Tibial nerve (tissue), 4 donors: ENCODE results near the gene SLC16A7. TPM values are rescaled to one million over a fixed set of nuclear protein-coding genes. Genes with fewer than 3 reads are reported as not detected.

Source experiments
- DNase-seq, 2 donors: peaks; one replicate each; pipeline ENCODE4 v3.0.0-alpha.2; 2019; ENCODE audit warnings: low spot score in 2 of 2
- H3K27ac ChIP-seq, 4 donors: fragments of 200-600 bp; sonication (generic) in 3 of 4; one replicate each; pipeline ENCODE4 v1.5.1; 2017 to 2019; ENCODE audit warnings: mild to moderate bottlenecking in 1 of 4
- H3K27me3 ChIP-seq, 2 donors: fragments of 200-600 bp; sonication (generic) in 1 of 2; one replicate each; pipeline versions ENCODE4 v1.5.1 to v1.6.0; 2017 to 2019
- H3K36me3 ChIP-seq, 3 donors: fragments of 200-600 bp; sonication (generic); one replicate each; pipeline ENCODE4 v1.5.1; 2018 to 2019
- H3K4me1 ChIP-seq, 4 donors: fragments of 200-600 bp; sonication (generic) in 3 of 4; one replicate each; pipeline ENCODE4 v1.5.1; 2017 to 2019
- H3K4me3 ChIP-seq, 4 donors: fragments of 200-600 bp; sonication (generic) in 3 of 4; one replicate each; pipeline ENCODE4 v1.5.1; 2017 to 2019; ENCODE audit warnings: mild to moderate bottlenecking in 1 of 4, moderate library complexity in 1 of 4
- H3K9me3 ChIP-seq, 4 donors: fragments of 200-600 bp; sonication (generic) in 3 of 4; one replicate each; pipeline ENCODE4 v1.5.1; 2017 to 2019
- EP300 ChIP-seq, 2 donors: sonication (generic); formaldehyde crosslinking; IDR thresholded peaks; one replicate each; pipeline ENCODE4 v1.6.1; 2017; ENCODE audit warnings: antibody characterized with exemption in 2 of 2, mild to moderate bottlenecking in 1 of 2
- POLR2A ChIP-seq, 2 donors: fragments of 450-650 bp; IDR thresholded peaks; one replicate each; pipeline ENCODE4 v1.6.1; 2017; ENCODE audit warnings: antibody characterized with exemption in 2 of 2, mild to moderate bottlenecking in 2 of 2, moderate library complexity in 2 of 2
- WGBS, 2 donors: methylation state at CpG; one replicate each; pipeline ENCODE4 v1.1.5; 2018; 5-methylcytosine and 5-hydroxymethylcytosine counted together
- total RNA-seq, 4 donors: library from RNA; depleted of rRNA; stranded (reverse); fragments of >200 nt; gene quantifications; one replicate each; pipeline ENCODE4 v1.1.0, GENCODE V29; 2016
- TF ChIP-seq, protein P1 (sequence below), 5 experiments: fragments of 200-600 bp in 3 of 5; fragments of 450-650 bp in 2 of 5; sonication (generic) in 3 of 5; IDR thresholded peaks; one replicate each; pipeline ENCODE4 v1.5.1; 2016 to 2019; ENCODE audit warnings: antibody characterized with exemption in 5 of 5, mild to moderate bottlenecking in 3 of 5, moderate library complexity in 2 of 5

Gene SLC16A7
- total RNA-seq, 4 donors from 2014 or later, result 16.0 to 47.9 (median 29.3) TPM

DNA sequence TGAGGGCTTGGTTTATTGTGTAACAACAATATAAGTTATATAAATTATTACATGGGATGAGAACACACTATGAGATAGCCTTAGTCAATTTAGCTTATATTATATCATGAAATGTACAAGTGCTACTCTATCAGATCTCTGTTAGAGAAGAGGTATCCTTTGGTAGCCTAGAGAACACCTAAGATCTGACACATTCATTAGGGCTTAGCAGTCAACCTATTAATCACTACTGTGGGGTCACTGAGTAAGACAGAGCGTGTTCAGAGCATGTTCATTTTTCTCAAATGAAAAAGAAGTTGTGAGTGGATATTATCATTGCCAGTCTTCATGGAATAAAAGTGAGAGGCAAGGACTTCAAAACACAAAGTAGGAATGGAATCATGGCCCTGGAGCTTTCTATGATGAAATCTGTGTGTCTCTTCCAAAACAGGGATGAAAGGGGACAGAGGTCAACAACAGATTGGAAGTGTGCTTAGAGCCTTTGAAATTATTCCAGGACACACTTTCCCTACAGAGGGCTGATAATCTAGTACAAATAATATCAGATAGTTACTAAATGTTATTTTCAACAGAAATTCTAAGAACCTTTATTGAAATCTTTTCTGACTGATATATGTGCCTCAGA, 114.3 kb downstream of the SLC16A7 start:
- DNase-seq, result no peak
- 0 to 94% methylated on average over 1 of the region's 1 CpG for WGBS, 2 donors
- no peaks in the 10 kb centered on the region for H3K27me3 ChIP-seq
- no peaks in the 10 kb centered on the region for H3K4me1 ChIP-seq
- TF ChIP-seq POLR2A (IDR thresholded peaks at IDR 0.05) (no peak), EP300 (IDR thresholded peaks at IDR 0.05) (no peak)
- TF ChIP-seq, protein P1, sequence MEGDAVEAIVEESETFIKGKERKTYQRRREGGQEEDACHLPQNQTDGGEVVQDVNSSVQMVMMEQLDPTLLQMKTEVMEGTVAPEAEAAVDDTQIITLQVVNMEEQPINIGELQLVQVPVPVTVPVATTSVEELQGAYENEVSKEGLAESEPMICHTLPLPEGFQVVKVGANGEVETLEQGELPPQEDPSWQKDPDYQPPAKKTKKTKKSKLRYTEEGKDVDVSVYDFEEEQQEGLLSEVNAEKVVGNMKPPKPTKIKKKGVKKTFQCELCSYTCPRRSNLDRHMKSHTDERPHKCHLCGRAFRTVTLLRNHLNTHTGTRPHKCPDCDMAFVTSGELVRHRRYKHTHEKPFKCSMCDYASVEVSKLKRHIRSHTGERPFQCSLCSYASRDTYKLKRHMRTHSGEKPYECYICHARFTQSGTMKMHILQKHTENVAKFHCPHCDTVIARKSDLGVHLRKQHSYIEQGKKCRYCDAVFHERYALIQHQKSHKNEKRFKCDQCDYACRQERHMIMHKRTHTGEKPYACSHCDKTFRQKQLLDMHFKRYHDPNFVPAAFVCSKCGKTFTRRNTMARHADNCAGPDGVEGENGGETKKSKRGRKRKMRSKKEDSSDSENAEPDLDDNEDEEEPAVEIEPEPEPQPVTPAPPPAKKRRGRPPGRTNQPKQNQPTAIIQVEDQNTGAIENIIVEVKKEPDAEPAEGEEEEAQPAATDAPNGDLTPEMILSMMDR (IDR thresholded peaks at IDR 0.05), result no peak
- no peaks in the 10 kb centered on the region for H3K9me3 ChIP-seq
- no peak overlapping the region for H3K4me3 ChIP-seq
- no peaks in the 10 kb centered on the region for H3K36me3 ChIP-seq
- H3K27ac ChIP-seq, result no peak overlapping the region

DNA sequence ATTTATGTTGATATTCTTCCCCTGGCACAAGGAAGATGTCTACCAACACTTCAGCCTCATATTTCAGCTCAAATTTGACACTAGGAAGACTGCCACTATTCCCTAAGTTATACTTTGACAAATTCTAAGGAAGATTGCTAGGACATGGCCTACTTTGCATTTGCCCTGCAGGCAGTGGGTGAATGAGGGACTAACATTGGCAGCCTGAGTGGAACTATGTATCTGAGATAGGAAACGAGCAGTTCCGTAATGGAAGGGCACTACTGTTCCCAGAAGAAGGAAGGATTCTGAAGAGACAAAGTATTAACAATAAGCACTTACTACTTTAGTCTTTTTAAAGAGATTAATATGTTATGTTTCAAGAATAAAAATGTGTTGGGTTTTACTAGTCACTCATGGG, 115.1 kb downstream of the SLC16A7 start:
- DNase-seq, result no peak
- Histone ChIP-seq H3K27me3 (no peaks in the 10 kb centered on the region), H3K4me3 (no peak overlapping the region), H3K9me3 (no peaks in the 10 kb centered on the region), H3K4me1 (no peaks in the 10 kb centered on the region), H3K27ac (no peak overlapping the region), H3K36me3 (no peaks in the 10 kb centered on the region)
- TF ChIP-seq, protein P1 (IDR thresholded peaks at IDR 0.05), result no peak
- no peak for TF ChIP-seq POLR2A (IDR thresholded peaks at IDR 0.05)
- no peak for TF ChIP-seq EP300 (IDR thresholded peaks at IDR 0.05)
- 85 to 90% methylated on average over 2 of the region's 2 CpGs for WGBS, 2 donors

DNA sequence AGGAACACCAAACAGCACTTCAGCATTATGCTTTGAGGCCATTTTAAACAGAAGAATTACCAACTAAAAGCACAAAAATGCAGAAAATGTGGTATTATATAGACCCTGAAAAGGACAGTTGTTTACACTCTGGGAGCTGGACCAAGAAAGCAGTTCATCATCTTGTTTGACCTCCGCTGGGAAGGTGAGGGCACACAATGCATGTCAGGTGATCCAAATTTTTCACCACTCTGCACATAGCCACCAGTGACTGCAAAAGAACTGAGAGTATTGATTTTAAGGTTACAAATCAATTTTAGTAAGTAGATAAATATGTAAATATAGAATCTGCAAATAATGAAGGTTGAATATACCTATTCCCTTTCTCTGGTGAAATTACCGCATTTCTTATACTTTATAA, 119.6 kb downstream of the SLC16A7 start:
- no peak for DNase-seq
- H3K36me3 ChIP-seq, result no peaks in the 10 kb centered on the region
- H3K4me1 ChIP-seq, result peaks cover 0 to 6% (median 0%) of the 10 kb centered on the region in 4 donors
- H3K4me3 ChIP-seq, result no peak overlapping the region
- WGBS, 2 donors, result 88 to 99% methylated on average over 2 of the region's 2 CpGs
- H3K27me3 ChIP-seq, result no peaks in the 10 kb centered on the region
- no peak for TF ChIP-seq EP300 (IDR thresholded peaks at IDR 0.05)
- TF ChIP-seq, protein P1 (IDR thresholded peaks at IDR 0.05), result no peak
- TF ChIP-seq POLR2A (IDR thresholded peaks at IDR 0.05), result no peak
- H3K27ac ChIP-seq, result no peak overlapping the region
- H3K9me3 ChIP-seq, result no peaks in the 10 kb centered on the region

DNA sequence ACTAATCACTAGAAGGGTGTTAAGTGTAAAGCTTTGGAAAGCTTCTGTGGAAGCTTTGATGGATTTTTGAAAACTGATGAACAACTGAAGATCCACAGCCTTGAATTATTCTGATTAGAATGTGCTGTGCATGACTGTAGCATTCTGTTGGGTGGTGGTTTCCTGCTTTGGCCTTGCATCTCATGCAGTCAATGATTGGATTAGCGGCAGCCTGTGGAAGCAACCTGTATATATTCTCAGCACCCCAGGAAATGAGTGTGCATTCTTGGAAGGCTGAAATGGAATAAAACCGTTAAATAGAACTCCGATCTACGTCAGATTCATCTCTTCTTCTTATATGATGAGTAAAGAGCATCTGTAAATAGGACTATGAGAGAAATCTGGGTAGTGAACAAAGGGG, 120.2 kb downstream of the SLC16A7 start:
- 91 to 93% methylated on average over 4 of the region's 4 CpGs for WGBS, 2 donors
- no peak for TF ChIP-seq POLR2A (IDR thresholded peaks at IDR 0.05)
- TF ChIP-seq, protein P1 (IDR thresholded peaks at IDR 0.05), result no peak
- H3K4me1 ChIP-seq, result peaks cover 0 to 6% (median 0%) of the 10 kb centered on the region in 4 donors
- no peaks in the 10 kb centered on the region for H3K9me3 ChIP-seq
- no peak overlapping the region for H3K27ac ChIP-seq
- no peaks in the 10 kb centered on the region for H3K27me3 ChIP-seq
- no peak overlapping the region for H3K4me3 ChIP-seq
- no peak for DNase-seq
- H3K36me3 ChIP-seq, result no peaks in the 10 kb centered on the region

DNA sequence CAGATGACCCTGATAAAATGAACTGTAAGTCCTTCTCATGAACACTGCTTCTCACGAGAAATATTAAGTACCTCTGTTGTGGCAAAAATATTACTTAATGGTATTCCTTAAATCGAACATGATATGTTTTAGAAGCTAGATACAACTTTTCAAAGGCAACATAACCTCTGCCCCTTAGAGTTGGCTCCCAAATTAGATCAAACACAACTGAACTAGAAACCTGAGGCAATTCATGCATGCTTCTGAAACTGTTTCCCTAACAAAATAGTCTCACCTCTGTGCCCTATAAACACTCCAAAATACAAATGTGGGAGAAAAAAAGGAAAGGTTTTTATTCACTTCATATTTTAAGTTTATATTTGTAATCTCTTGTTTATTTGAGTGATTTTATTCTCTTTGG, 121.6 kb downstream of the SLC16A7 start:
- no peak for DNase-seq
- Histone ChIP-seq H3K27me3 (no peaks in the 10 kb centered on the region), H3K4me3 (no peak overlapping the region), H3K9me3 (no peaks in the 10 kb centered on the region), H3K4me1 (peaks cover 0 to 6% (median 0%) of the 10 kb centered on the region in 4 donors), H3K36me3 (no peaks in the 10 kb centered on the region), H3K27ac (no peak overlapping the region)
- 39 to 61% methylated on average over 2 of the region's 2 CpGs for WGBS, 2 donors
- TF ChIP-seq EP300 (IDR thresholded peaks at IDR 0.05) (no peak), POLR2A (IDR thresholded peaks at IDR 0.05) (no peak)
- TF ChIP-seq, protein P1 (IDR thresholded peaks at IDR 0.05), result no peak
